Lung (tissue), 12 donors: Measurements from ENCODE around the gene FBXL22. TPM values are rescaled to one million over a fixed set of nuclear protein-coding genes. Genes with fewer than 3 reads are reported as not detected.

Experiments used
- ATAC-seq: fragments of 200-7000 bp; cut with Tn5 transposase; one replicate; pipeline ENCODE4 v1.9.1; 2020; ENCODE audit warnings: moderate number of reproducible peaks; ENCODE audit not compliant: insufficient read depth, low FRiP score
- DNase-seq, 3 donors: peaks; one replicate each; pipeline ENCODE4 v3.0.0-alpha.2; 2013 to 2017
- H3K27ac ChIP-seq, 2 donors: one replicate each; pipeline ENCODE4 v1.5.1; 2013; ENCODE audit warnings: mild to moderate bottlenecking in 2 of 2, moderate library complexity in 2 of 2, control low read depth in 1 of 2, inconsistent platforms in 1 of 2, low read depth in 1 of 2, low read length in 1 of 2
- H3K27me3 ChIP-seq, 3 donors: one replicate each; pipeline ENCODE4 v1.5.1; 2013; ENCODE audit warnings: low read length in 2 of 3; ENCODE audit not compliant: control insufficient read depth in 3 of 3, insufficient read depth in 3 of 3
- H3K36me3 ChIP-seq, 4 donors: one replicate each; pipeline ENCODE4 v1.5.1; 2013; ENCODE audit warnings: low read length in 4 of 4, mild to moderate bottlenecking in 1 of 4, moderate library complexity in 1 of 4; ENCODE audit not compliant: control insufficient read depth in 4 of 4, insufficient read depth in 4 of 4
- H3K4me1 ChIP-seq, 5 donors: one replicate each; pipeline ENCODE4 v1.5.1; 2013; ENCODE audit warnings: low read length in 5 of 5, mild to moderate bottlenecking in 2 of 5, moderate library complexity in 1 of 5; ENCODE audit not compliant: control insufficient read depth in 5 of 5, insufficient read depth in 5 of 5
- H3K4me3 ChIP-seq: one replicate; pipeline ENCODE4 v1.5.1; 2013; ENCODE audit warnings: mild to moderate bottlenecking, control low read depth, moderate library complexity
- H3K9ac ChIP-seq, 2 donors: one replicate each; pipeline ENCODE4 v1.5.1; 2013; ENCODE audit warnings: low read length in 2 of 2, control low read depth in 1 of 2; ENCODE audit not compliant: insufficient read depth in 1 of 2
- H3K9me3 ChIP-seq, 4 donors: one replicate each; pipeline ENCODE4 v1.5.1; 2013; ENCODE audit warnings: low read length in 3 of 4, mild to moderate bottlenecking in 1 of 4, moderate library complexity in 1 of 4; ENCODE audit not compliant: control insufficient read depth in 4 of 4, insufficient read depth in 3 of 4
- WGBS, 2 donors: extraction: QIAGEN DNeasy Blood & Tissue Kit; methylation state at CpG; one replicate each; pipeline ENCODE4 v1.1.7; 2013; 5-methylcytosine and 5-hydroxymethylcytosine counted together
- polyA plus RNA-seq, 2 donors: library from polyadenylated mRNA; stranded (reverse); fragments of 200-250 nt; gene quantifications; one replicate each; pipeline ENCODE4 v1.2.1, GENCODE V29; 2013
- total RNA-seq, 2 donors: library from RNA; depleted of rRNA in 1 of 2; stranded (reverse); fragments of >200 nt in 1 of 2; gene quantifications; one replicate each; pipeline ENCODE4 v1.2.1, GENCODE V29; 2014 to 2021
- TF ChIP-seq, protein P1 (sequence below): IDR thresholded peaks from 2 replicates; pipeline ENCODE4 v1.5.1; 2012; ENCODE audit warnings: mild to moderate bottlenecking; ENCODE audit errors: control extremely low read depth, extremely low read depth
- donor health status: control.
- donor health status: control.
- donor health status: Bipolar disorder and iron deficiency.
- donor health status: healthy.
- donor health status: DM: yes; HTN: yes; CAD: no.

FBXL22 gene
- total and polyA plus RNA-seq, 4 donors, result 0.42 to 2.7 (median 1.6) TPM

DNA sequence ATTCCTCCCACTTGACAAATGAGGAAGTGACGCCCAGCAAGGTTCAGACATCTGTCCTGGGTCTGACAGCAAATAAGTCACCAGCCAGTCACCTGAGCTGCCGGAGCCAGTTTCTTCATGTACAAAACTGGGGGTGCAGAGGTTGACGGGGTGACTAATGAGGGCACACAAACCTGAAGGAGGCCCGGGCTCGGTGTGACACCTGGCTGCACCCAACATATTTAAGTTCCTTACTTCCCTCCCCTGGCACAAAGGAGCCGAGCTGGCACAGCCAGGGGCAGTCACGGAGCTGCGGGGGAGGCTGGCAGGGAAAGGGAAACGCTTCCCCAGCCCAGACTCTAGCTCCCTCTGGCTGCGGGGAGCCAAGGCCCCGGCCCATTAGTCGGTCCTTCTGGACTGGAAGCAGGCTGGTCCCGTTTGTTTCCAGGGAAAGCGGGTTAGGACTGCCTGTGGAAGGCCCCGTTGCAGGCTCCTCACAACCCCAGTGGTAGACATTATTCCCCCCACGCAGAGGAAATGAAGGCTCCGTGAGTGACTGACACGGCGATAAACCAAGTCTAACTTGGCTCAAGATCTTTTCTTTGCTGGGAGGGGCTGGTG, 2.3 kb downstream of the FBXL22 start:
- DNase-seq (peak; percentile 25 to 38 (median 35)), ATAC-seq (peak; percentile 16)
- Histone ChIP-seq H3K9ac (no peak overlapping the region), H3K27me3 (no peaks in the 10 kb centered on the region), H3K9me3 (no peaks in the 10 kb centered on the region), H3K27ac (peak overlapping the region; percentile 80 to 86), H3K4me3 (no peak overlapping the region), H3K4me1 (peaks cover 0 to 42% (median 16%) of the 10 kb centered on the region in 5 donors), H3K36me3 (peaks cover 0 to 7% (median under 1%) of the 10 kb centered on the region in 4 donors)
- 21 to 38% methylated on average over 19 of the region's 19 CpGs for WGBS, 2 donors
- TF ChIP-seq, protein P1, sequence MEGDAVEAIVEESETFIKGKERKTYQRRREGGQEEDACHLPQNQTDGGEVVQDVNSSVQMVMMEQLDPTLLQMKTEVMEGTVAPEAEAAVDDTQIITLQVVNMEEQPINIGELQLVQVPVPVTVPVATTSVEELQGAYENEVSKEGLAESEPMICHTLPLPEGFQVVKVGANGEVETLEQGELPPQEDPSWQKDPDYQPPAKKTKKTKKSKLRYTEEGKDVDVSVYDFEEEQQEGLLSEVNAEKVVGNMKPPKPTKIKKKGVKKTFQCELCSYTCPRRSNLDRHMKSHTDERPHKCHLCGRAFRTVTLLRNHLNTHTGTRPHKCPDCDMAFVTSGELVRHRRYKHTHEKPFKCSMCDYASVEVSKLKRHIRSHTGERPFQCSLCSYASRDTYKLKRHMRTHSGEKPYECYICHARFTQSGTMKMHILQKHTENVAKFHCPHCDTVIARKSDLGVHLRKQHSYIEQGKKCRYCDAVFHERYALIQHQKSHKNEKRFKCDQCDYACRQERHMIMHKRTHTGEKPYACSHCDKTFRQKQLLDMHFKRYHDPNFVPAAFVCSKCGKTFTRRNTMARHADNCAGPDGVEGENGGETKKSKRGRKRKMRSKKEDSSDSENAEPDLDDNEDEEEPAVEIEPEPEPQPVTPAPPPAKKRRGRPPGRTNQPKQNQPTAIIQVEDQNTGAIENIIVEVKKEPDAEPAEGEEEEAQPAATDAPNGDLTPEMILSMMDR, result peak; percentile 21

DNA sequence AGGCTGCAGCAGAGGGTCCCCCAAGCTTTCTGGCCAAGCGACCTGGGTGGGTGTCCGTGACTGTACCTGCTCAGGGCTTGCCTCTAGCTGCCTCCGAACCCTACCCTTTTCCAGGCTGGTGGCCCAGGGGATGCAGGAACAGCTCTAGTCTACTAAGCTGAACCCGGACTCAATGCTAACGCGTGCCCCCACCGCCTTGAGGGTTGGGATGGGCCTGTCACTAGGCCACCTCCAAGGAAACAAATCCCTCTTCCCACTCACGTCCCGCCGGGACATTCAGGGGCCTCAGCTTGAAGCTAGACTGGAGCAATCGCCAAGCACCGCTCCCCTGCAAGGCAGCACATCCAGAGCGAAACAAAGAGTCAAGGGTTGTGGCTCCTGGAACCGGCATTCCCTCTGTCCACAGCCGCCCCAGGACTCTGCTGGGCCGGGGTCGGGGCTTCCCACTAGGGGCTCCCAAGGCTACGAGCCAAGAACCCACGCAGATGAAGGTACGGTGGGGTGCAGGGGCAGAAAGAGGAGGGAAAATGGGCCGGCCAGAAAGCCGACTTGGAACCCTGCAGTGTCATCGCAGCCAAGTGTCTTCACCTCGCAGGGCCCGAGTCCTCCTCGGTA, 2.9 kb downstream of the FBXL22 start:
- peaks cover 0 to 42% (median 14%) of the 10 kb centered on the region in 5 donors for H3K4me1 ChIP-seq
- no peaks in the 10 kb centered on the region for H3K27me3 ChIP-seq
- H3K9ac ChIP-seq, result peak overlapping the region; percentile 46 to 77
- TF ChIP-seq, protein P1, result no peak
- WGBS, 2 donors, result 26 to 32% methylated on average over 26 of the region's 26 CpGs
- H3K36me3 ChIP-seq, result peaks cover 0 to 3% (median 0%) of the 10 kb centered on the region in 4 donors
- peak overlapping the region; percentile 12 for H3K4me3 ChIP-seq
- DNase-seq (peak in 1 of 3 donors; percentile 50), ATAC-seq (peak; percentile 4)
- peak overlapping the region; percentile 80 to 86 for H3K27ac ChIP-seq
- no peaks in the 10 kb centered on the region for H3K9me3 ChIP-seq

DNA sequence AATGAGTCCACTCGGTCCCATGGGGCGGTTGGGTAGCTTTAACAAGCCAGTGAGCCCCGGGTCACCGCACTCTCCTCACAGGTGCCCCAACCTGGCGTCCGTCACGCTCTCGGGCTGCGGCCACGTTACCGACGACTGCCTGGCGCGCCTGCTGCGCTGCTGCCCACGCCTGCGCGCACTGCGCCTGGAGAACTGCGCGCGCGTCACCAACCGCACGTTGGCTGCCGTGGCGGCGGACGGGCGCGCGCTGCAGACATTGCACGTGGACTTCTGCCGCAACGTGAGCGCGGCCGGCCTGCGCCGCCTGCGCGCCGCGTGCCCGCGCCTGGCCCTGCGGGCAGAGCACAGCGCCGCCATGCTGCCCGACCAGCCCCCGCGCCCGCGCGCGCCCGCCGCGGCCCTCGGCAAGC, 3.4 kb downstream of the FBXL22 start:
- Histone ChIP-seq H3K36me3 (peaks cover 0 to 1% (median 0%) of the 10 kb centered on the region in 4 donors), H3K27me3 (no peaks in the 10 kb centered on the region), H3K9me3 (no peaks in the 10 kb centered on the region), H3K4me3 (peak overlapping the region; percentile 58), H3K9ac (peak overlapping the region; percentile 46 to 77), H3K27ac (peak overlapping the region; percentile 80 to 86), H3K4me1 (peaks cover 0 to 42% (median 13%) of the 10 kb centered on the region in 5 donors)
- peak; percentile 92 for ATAC-seq
- WGBS, 2 donors, result 0 to 1% methylated on average over 34 to 60 of the region's 60 CpGs
- TF ChIP-seq, protein P1, result peak; percentile 9
- DNase-seq, result peak; percentile 92 to 98 (median 93)
